GM18868 (cell line): Measurements from ENCODE around the gene EDN3.

Source experiments
- ATAC-seq: cut with Tn5 transposase; IDR thresholded peaks from one replicate; pipeline ENCODE4 v1.9.1; 2021; ENCODE audit warnings: mild to moderate bottlenecking, moderate library complexity; ENCODE audit not compliant: unreplicated experiment

EDN3 gene

DNA sequence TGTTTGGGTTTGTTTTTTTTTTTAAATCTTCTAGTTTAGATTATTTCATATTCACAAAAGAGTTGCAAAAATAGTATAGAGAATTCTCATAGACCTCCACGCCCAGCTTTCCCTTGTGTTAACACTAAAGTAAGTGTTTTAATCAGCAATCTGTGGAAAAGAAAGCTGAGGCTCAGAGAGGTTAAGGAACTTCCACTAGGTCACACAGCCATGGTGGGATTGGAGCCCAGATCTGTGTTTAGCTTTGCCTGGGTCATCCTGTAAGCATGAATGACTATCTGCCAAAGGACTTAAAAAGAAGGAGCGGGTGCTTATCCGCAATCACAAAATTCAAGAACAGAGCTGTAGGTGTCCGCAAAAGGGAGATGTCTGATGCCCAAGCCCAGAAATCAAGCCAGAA lies 60.5 kb downstream of the EDN3 start:
- no peak for ATAC-seq

DNA sequence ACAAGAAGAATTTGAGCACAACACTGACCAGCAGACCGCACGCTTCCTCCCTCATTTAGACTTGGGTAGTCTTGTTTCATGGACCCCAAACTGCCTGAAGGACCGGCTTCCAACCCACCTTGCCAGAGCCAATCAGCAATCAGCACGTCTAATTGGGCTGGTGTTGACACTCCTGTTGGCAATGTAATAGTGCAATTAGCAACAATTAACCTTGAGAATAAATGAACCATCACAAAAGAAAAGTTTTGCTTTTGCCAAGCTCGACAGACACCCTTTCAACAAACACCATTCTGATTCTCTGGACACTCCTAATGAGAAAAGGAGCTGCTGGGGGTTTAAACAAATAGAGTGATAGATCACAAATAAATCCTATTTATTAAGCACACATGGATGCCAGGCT lies 61.0 kb downstream of the EDN3 start:
- ATAC-seq, result no peak

DNA sequence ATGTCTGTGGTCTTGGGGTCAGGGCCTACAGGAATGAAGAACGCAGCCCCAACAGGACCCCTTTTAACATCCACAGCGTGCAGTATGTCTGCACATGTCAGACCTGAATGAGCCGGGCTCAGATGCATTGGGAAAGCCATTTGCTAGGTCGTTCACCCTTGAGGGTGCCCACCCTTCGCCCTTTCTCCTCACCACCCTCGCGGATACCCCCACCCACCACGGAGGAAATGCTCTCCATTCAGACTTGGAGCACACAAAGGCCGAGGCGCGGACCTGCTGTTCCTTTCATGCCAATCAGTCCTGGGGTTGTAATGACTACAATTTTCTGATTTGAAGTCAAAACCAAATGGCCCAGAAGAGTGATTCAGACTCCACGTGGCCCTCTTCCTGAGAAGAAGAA lies 62.7 kb downstream of the EDN3 start:
- ATAC-seq, result no peak

GRCh38 chr20:59364611-59365010 lies 64.2 kb downstream of the EDN3 start:
- no peak for ATAC-seq

DNA sequence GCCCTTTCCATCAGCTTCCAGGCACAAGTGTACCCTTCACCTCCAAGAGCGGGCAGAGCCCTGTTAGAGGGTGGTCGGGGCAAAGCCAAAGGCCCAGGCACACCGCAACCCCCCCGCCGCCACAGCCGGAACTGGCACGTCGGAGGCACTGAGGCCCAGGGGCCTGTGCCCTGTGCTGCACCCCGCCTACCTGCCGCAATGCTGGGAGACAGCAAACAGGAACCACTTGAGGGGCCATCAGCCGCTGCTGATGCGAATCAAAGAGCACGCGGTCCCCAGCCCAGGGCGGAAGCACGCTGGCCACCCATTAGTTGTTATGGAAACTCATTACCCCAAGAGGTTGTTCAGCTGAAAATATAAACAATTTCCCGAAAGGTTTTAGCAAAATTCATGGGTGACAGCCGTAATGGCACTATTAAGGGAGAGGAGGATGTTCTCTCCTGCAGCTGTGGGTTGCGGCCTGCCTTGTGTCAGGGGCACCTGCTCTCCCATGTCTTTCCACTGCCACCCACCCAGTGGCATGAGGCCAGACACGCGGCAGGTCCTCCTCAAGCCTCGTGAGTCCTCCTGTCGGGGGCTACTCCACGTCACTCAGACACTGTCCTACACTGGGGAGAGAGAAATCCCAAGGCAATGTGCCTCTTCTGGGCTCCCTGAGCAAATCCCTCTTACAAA lies 65.3 kb downstream of the EDN3 start:
- ATAC-seq, result no peak

GRCh38 chr20:59371431-59371830 lies 71.0 kb downstream of the EDN3 start:
- ATAC-seq, result no peak

- no peak for ATAC-seq
Observed at GRCh38 chr20:59374261-59374660, 73.8 kb downstream of the EDN3 start.

DNA sequence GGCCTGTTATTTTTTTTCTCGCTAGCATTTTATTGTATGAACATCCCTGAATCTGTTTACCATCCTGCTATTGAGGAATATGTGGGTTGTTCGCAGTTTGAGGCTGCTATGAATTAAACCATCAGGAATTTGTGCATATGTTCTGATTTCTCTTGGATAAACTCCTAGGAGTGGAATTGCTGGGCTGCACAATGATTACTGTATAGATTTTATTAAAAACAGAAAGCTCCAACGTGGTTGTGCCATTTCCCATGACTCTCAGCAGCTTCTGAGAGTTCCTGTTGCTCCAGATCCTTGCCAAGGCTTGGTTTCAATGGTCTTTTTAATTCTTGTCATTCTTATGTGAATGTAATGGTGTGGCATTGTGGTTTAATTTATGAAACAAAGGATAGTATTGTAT lies 75.1 kb downstream of the EDN3 start:
- ATAC-seq, result no peak
